Activated T-helper 17 cell treated with anti-CD3 and anti-CD28 coated beads, Interleukin-2, amount 50 U/mL, for 72 hours (primary cell): ENCODE data around the gene TECPR1. TPM values are rescaled to one million over a fixed set of nuclear protein-coding genes. Genes with fewer than 3 reads are reported as not detected.

Experiments
- ATAC-seq: fragments of 150-1000 bp; cut with Tn5 transposase; replicated peaks from 2 replicates; pipeline ENCODE4 v1.10.0; 2021; ENCODE audit warnings: mild to moderate bottlenecking, moderate library complexity
- H3K27ac Mint-ChIP-seq: one replicate; pipeline ENCODE4 v1.8.0; 2022; ENCODE audit warnings: mixed read lengths
- H3K27me3 Mint-ChIP-seq: one replicate; pipeline ENCODE4 v1.8.0; 2022; ENCODE audit warnings: mixed read lengths
- H3K36me3 Mint-ChIP-seq: one replicate; pipeline ENCODE4 v1.8.0; 2022; ENCODE audit warnings: low read depth, mild to moderate bottlenecking, mixed read lengths
- H3K4me1 Mint-ChIP-seq: one replicate; pipeline ENCODE4 v1.8.0; 2022; ENCODE audit warnings: mixed read lengths
- H3K4me3 Mint-ChIP-seq: one replicate; pipeline ENCODE4 v1.8.0; 2022; ENCODE audit warnings: mild to moderate bottlenecking, mixed read lengths
- H3K9me3 Mint-ChIP-seq: one replicate; pipeline ENCODE4 v1.8.0; 2022; ENCODE audit warnings: mixed read lengths
- total RNA-seq, 2 donors: library from RNA; stranded (reverse); gene quantifications; one replicate each; pipeline ENCODE4 v1.2.3, GENCODE V29; 2022

Gene TECPR1
- total RNA-seq, 2 donors from 2014 or later: 29.0 to 37.1 TPM

DNA sequence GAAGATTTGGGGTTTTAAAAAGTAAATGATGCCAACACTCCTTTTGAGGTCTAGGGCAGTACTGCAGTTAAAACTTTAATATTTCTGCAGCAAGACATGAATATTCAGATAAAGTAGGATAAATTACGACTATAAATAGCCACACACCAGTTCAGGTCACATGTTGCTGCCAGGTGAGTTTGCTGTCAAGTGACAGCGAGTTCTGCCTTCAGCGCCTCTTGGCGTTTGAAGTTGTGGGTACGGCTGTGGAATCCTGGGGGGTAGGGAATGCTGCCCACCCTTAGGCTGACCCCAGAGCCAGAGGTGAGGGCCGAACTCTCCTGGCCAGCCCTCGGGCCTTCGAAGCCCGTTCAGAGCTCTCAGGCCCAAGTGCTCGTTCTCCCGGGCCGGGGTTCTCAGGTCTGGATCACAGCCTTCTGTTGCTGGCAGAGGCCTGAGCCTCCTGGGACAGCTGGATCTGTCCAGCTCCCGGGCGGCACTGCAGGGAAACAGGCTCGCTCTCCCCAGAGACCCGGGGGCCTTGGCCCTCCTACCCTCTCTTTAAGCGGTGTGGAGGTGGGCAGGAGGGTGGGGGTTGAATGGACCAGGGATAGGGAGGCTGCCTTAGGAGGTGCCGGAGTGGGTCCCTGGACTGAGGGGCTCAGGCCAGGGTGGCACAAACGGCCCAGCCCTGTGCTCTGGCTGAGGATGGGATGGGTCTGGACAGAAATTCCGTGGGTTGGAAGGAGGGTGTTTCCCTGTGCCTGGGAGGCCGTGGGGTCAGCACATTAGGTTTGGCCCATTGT, 34.9 kb upstream of the TECPR1 start:
- peak overlapping the region; percentile 33 for H3K27ac Mint-ChIP-seq
- ATAC-seq: no peak
- H3K27me3 Mint-ChIP-seq: no peaks in the 10 kb centered on the region
- H3K4me1 Mint-ChIP-seq: peaks cover 12% of the 10 kb centered on the region
- no peaks in the 10 kb centered on the region for H3K9me3 Mint-ChIP-seq
- peaks cover 9% of the 10 kb centered on the region for H3K36me3 Mint-ChIP-seq
- no peak overlapping the region for H3K4me3 Mint-ChIP-seq

DNA sequence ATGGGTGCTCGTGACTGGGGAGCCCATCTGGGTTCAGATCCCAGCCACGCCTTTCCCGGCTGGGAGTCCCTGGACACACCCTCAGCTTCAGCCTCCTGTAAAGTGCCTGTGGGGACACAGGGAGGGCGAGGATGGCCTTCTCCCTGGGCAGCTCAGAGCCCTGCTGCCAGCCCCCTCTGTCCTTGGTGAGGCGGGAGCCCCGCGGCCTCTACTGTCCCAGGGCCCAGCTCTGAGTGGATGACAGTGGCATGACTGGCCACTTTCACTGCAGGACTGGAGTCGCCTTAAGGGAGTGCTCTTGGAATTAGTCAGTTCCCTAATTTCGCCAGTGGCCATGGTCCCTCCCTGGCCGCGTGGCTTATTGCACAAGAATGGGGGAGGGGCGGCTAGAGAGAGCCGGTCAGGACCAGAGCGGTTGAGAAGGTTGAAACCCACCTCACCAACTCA, 34.1 kb upstream of the TECPR1 start:
- peaks cover 9% of the 10 kb centered on the region for H3K36me3 Mint-ChIP-seq
- no peaks in the 10 kb centered on the region for H3K27me3 Mint-ChIP-seq
- H3K4me1 Mint-ChIP-seq: peaks cover 12% of the 10 kb centered on the region
- peak overlapping the region; percentile 33 for H3K27ac Mint-ChIP-seq
- no peaks in the 10 kb centered on the region for H3K9me3 Mint-ChIP-seq
- H3K4me3 Mint-ChIP-seq: no peak overlapping the region
- no peak for ATAC-seq

GRCh38 chr7:98285157-98286092, 33.4 kb upstream of the TECPR1 start:
- Mint-ChIP-seq H3K4me3 (no peak overlapping the region), H3K9me3 (no peaks in the 10 kb centered on the region), H3K36me3 (peaks cover 9% of the 10 kb centered on the region), H3K27ac (peak overlapping the region; percentile 50), H3K4me1 (peaks cover 12% of the 10 kb centered on the region), H3K27me3 (no peaks in the 10 kb centered on the region)
- no peak for ATAC-seq

DNA sequence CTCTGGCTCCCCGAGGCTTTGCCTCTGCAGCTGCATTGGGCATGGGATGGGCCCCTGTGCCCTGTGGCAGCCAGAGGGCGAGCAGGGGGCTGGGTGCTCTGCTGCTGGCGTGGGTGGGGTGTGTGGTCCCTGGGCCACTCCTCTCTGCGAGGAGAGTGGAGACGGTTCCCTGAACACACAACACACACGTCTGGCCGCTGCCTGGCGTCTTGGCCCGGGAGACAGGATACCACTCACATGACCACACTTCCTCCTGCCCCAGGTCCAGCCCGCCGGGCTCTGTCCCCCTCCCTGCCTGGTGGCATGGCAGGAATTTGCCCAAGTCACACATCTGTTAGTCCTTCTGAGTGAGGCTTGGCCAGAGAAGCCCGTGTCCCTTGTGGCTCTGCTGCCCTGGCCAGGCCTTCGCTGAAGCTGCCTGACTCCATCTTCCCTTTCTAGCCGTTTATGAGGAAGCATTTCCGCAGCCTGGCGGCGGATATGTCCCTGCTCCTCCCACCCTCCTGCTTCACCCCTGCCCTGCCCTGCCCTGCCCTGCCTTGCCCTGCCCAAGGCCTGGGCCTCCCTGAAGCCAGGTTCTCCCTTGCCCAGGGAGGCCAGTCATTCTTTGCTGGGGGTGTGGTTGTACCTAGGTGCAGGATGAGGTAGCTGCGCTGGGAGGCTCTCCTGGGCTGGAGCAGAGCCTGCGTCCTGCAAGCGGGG, 32.5 kb upstream of the TECPR1 start:
- no peak for ATAC-seq

DNA sequence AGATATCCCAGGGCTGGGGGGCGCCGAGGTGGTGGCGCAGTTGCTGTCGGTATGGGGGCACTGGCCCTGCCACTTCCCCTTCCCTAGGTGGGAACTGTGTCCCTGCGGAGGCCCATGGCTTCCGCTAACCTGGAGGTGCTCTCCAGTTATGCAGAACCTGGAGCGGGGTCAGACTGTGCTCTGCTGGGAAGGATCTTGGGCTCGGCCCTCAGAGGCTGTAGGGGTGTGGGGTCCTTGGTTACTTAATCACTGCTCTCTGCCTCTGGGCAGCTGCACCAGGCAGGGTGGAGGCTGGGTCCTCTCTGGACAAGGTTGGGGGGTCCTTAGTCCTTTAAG, 31.8 kb upstream of the TECPR1 start:
- no peak for ATAC-seq
- Mint-ChIP-seq H3K4me1 (peaks cover 12% of the 10 kb centered on the region), H3K9me3 (no peaks in the 10 kb centered on the region), H3K36me3 (peaks cover 9% of the 10 kb centered on the region), H3K4me3 (peak overlapping the region; percentile 41), H3K27ac (no peak overlapping the region), H3K27me3 (no peaks in the 10 kb centered on the region)

More for the DNA sequence above, 32.5 kb upstream of the TECPR1 start:
- H3K4me1 Mint-ChIP-seq: peaks cover 12% of the 10 kb centered on the region
- H3K36me3 Mint-ChIP-seq: peaks cover 9% of the 10 kb centered on the region
- no peaks in the 10 kb centered on the region for H3K9me3 Mint-ChIP-seq
- peak overlapping the region; percentile 41 for H3K4me3 Mint-ChIP-seq
- H3K27me3 Mint-ChIP-seq: no peaks in the 10 kb centered on the region
- H3K27ac Mint-ChIP-seq: peak overlapping the region; percentile 50

DNA sequence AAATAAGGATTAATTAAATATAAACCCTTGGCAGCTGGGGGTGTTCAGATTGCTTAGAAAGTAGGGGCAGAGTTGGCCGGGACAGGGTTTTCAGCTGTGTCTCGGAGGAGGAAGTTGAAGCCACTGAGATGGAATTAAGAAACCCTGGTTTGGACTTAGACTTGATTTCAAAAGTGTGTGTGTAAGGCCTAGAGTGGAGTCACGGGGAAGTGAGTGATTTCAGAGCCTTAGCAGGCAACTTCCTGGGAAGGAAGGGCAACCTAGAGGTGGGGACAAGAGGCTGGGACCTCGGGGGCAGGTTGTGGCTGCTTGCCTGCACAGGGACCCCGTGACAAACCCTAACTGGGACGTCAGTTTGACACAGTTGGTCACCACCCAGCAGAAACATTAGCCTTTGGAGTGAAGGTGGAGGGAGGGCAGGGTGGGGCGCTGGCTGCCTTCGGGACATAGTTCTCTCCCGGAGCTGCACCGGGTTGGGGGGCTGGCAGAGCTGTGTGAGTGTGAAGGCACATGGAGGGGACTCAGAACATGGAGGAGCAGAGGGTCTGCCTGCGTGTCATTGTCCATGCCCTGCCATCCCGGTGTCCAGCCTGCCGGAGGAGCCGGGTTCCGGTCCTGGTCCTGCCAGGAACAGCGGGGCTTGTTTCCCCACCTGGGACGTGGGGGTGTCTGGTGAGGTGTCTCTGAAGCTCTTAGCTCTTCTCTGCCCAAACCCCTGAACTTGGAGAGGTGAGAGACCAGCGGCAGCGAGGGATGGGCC, 31.3 kb upstream of the TECPR1 start:
- peaks cover 12% of the 10 kb centered on the region for H3K4me1 Mint-ChIP-seq
- H3K27me3 Mint-ChIP-seq: no peaks in the 10 kb centered on the region
- peaks cover 9% of the 10 kb centered on the region for H3K36me3 Mint-ChIP-seq
- H3K27ac Mint-ChIP-seq: peak overlapping the region; percentile 83
- peak overlapping the region; percentile 84 for H3K4me3 Mint-ChIP-seq
- H3K9me3 Mint-ChIP-seq: no peaks in the 10 kb centered on the region
- ATAC-seq: no peak

DNA sequence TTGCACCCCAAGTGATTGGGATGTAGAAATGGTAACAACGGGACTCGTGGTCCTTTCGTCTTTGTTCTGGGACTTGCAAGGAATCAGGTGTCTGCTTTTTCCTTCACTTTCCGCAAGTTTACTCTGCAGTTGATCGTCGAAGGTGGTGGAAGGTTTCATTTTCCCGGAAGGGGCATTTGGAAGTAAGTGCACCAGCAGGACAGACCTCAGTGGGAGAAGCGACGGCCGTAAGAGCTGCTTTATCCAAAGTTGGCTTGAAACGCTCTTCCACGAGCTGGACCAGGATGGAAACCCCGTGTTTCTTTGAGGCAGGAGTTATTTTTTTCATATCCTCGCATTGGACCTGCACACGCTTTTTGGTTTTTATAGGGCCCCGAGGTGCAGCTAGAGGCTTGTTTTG, 30.7 kb upstream of the TECPR1 start:
- Mint-ChIP-seq H3K9me3 (no peaks in the 10 kb centered on the region), H3K27me3 (no peaks in the 10 kb centered on the region), H3K4me3 (peak overlapping the region; percentile 84), H3K4me1 (peaks cover 12% of the 10 kb centered on the region), H3K27ac (peak overlapping the region; percentile 83), H3K36me3 (peaks cover 9% of the 10 kb centered on the region)
- no peak for ATAC-seq

DNA sequence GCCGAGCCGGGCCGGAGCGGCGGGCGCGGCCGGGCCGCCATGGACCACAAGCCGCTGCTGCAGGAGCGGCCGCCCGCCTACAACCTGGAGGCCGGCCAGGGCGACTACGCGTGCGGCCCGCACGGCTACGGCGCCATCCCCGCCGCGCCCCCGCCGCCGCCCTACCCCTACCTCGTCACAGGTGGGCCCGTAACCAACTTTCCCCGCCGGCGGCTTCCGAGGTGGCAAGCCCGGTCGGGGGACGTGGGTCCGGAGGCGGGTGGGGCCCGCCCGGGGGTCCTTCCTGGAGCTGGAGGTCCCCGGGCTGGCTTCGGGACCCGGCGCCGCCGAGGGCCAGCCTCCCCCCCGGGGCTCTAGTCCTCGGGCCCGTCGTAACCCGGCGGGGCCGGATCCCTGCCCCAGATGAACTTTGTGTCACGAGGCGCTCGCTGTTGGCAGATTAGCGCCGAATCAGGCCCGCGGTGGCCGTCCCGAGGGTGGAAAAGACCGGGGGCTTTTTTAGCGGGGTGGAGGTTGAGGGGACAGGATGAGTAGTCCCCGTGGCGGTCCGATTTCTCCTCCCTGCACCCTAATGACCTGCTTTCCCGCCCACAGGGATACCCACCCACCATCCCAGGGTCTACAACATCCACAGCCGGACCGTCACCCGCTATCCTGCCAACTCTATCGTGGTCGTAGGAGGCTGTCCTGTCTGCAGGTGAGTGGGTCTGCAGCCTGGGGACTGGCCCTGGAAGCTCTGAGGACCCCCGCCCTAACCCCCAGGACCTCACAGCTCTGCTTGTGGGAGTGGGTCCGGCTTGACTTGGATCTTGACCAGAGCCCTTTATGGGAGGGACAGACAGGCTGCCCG, 29.9 kb upstream of the TECPR1 start:
- Mint-ChIP-seq H3K4me1 (peaks cover 12% of the 10 kb centered on the region), H3K4me3 (peak overlapping the region; percentile 84), H3K27me3 (no peaks in the 10 kb centered on the region), H3K36me3 (peaks cover 9% of the 10 kb centered on the region), H3K27ac (peak overlapping the region; percentile 83), H3K9me3 (no peaks in the 10 kb centered on the region)
- ATAC-seq: peak; percentile 41

- peak; percentile 88 for ATAC-seq
- Mint-ChIP-seq H3K9me3 (no peaks in the 10 kb centered on the region), H3K4me1 (peaks cover 12% of the 10 kb centered on the region), H3K36me3 (peaks cover 9% of the 10 kb centered on the region), H3K4me3 (peak within 1 kb of the TSS; percentile 84), H3K27ac (peak within 1 kb of the TSS; percentile 83), H3K27me3 (no peaks in the 10 kb centered on the region)
These were observed 29.0 kb upstream of the TECPR1 start, which contains the start of gene BRI3 for GRCh38 chr7:98280791-98281756. Gene BRI3 (plus strand): TSS chr7:98281686. CDS start chr7:98281796, 110 bp downstream.

- H3K27me3 Mint-ChIP-seq: no peaks in the 10 kb centered on the region
These were observed 28.3 kb upstream of the TECPR1 start for GRCh38 chr7:98280296-98280695.

DNA sequence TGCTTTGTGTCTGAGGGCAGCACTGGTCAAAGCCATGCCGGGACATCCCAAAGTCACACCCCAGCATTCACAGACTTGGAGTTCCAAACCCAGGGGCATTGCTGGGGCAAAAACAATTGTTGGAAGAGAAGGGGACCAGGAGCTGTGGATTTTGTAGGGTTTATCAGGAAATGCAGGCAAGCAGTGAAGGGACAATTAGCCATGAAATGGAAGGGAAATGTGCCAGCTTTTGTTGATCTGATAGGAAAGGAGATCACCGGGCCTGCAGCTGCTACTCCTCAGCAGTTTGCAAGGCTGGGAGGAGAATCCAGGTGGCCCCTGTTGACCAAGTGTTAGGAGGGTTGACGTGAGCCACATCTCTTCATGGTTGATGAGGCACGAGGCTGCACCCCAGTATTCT, 26.9 kb upstream of the TECPR1 start:
- Mint-ChIP-seq H3K27me3 (no peaks in the 10 kb centered on the region), H3K4me3 (no peak overlapping the region), H3K27ac (no peak overlapping the region), H3K36me3 (peaks cover 9% of the 10 kb centered on the region), H3K9me3 (no peaks in the 10 kb centered on the region), H3K4me1 (peaks cover 6% of the 10 kb centered on the region)
- no peak for ATAC-seq

More at GRCh38 chr7:98280296-98280695, 28.3 kb upstream of the TECPR1 start:
- peaks cover 12% of the 10 kb centered on the region for H3K4me1 Mint-ChIP-seq
- H3K9me3 Mint-ChIP-seq: no peaks in the 10 kb centered on the region
- H3K4me3 Mint-ChIP-seq: peak overlapping the region; percentile 79
- H3K36me3 Mint-ChIP-seq: peaks cover 9% of the 10 kb centered on the region
- no peak for ATAC-seq
- no peak overlapping the region for H3K27ac Mint-ChIP-seq

DNA sequence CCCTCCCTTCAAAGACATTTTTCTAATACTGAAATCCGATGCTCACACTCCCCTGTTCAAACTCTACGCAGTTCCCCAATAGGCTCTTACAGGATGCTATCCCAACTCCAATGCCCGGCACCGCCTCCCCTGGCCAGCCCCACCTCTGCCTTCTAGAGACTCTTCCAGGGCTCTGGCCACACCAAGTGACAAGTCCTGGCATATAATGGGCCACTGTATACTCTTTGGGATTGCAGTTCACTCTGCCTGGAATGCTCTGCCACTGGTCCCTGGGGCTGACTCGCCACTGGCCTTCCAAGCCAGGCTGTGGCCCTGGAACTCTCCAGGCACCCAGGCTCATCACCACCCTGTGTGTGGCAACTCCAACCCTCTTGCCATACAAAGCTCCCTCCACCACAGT, 26.4 kb upstream of the TECPR1 start:
- Mint-ChIP-seq H3K9me3 (no peaks in the 10 kb centered on the region), H3K27ac (no peak overlapping the region), H3K4me1 (peaks cover 6% of the 10 kb centered on the region), H3K27me3 (no peaks in the 10 kb centered on the region), H3K4me3 (no peak overlapping the region), H3K36me3 (peaks cover 9% of the 10 kb centered on the region)
- no peak for ATAC-seq
